DOHH2 (cell line): ENCODE data around the gene COQ10B.

Experiments
- H3F3A ChIP-seq: fragments of 200-600 bp; sonication (generic), shearing (Covaris generic); 2 replicates; pipeline ENCODE4 v1.6.0; 2016; ENCODE audit warnings: antibody characterized with exemption, mild to moderate bottlenecking; ENCODE audit not compliant: control insufficient read depth, insufficient read depth
- H3K27ac ChIP-seq: fragments of 200-600 bp; sonication (generic); 2 replicates; pipeline ENCODE4 v1.5.1; 2014; ENCODE audit warnings: low read depth, mild to moderate bottlenecking, low read length, moderate library complexity
- H3K27me3 ChIP-seq: fragments of 200-600 bp; sonication (generic); 2 replicates; pipeline ENCODE4 v1.6.1; 2014; ENCODE audit warnings: mild to moderate bottlenecking, low read length, mixed read lengths; ENCODE audit not compliant: control insufficient read depth
- H3K36me3 ChIP-seq: fragments of 200-600 bp; sonication (generic); 2 replicates; pipeline ENCODE4 v1.6.1; 2014; ENCODE audit warnings: mild to moderate bottlenecking, low read length, moderate library complexity, mixed read lengths; ENCODE audit not compliant: control insufficient read depth
- H3K4me1 ChIP-seq: fragments of 200-600 bp; sonication (generic); 2 replicates; pipeline ENCODE4 v1.6.1; 2014; ENCODE audit warnings: mild to moderate bottlenecking, low read length, mixed read lengths; ENCODE audit not compliant: control insufficient read depth
- H3K4me2 ChIP-seq: fragments of 200-600 bp; sonication (generic); 2 replicates; pipeline ENCODE4 v1.6.0; 2014; ENCODE audit warnings: mild to moderate bottlenecking, low read length, moderate library complexity
- H3K4me3 ChIP-seq: fragments of 200-600 bp; sonication (generic); 2 replicates; pipeline ENCODE4 v1.5.1; 2014; ENCODE audit warnings: mild to moderate bottlenecking, low read length, mixed read lengths
- H3K79me2 ChIP-seq: fragments of 200-600 bp; sonication (generic); 2 replicates; pipeline ENCODE4 v1.6.1; 2014; ENCODE audit warnings: mild to moderate bottlenecking, low read length, mixed read lengths; ENCODE audit not compliant: control insufficient read depth
- H3K9me2 ChIP-seq: fragments of 200-600 bp; sonication (generic); replicated peaks from 2 replicates; pipeline ENCODE4 v1.6.1; 2014; ENCODE audit warnings: mild to moderate bottlenecking, low read length, mixed read lengths; ENCODE audit not compliant: control insufficient read depth
- H3K9me3 ChIP-seq: fragments of 200-600 bp; sonication (generic); 2 replicates; pipeline ENCODE4 v1.6.1; 2014; ENCODE audit warnings: antibody characterized with exemption, low read length, mixed read lengths; ENCODE audit not compliant: control insufficient read depth, insufficient read depth
- H4K20me1 ChIP-seq: fragments of 200-600 bp; sonication (generic); 2 replicates; pipeline ENCODE4 v1.6.0; 2014; ENCODE audit warnings: low read depth, mild to moderate bottlenecking, antibody characterized with exemption, low read length, moderate library complexity; ENCODE audit not compliant: control insufficient read depth, insufficient read depth
- EZH2phosphoT487 ChIP-seq: fragments of 200-600 bp; sonication (generic); IDR thresholded peaks from 2 replicates; pipeline ENCODE4 v1.6.1; 2017; ENCODE audit warnings: borderline replicate concordance, mild to moderate bottlenecking, antibody characterized with exemption, low read length, moderate library complexity, mixed read lengths
- TF ChIP-seq, protein P1 (sequence below): fragments of 200-600 bp; sonication (generic); IDR thresholded peaks from one replicate; pipeline ENCODE4 v1.5.1; 2014; ENCODE audit warnings: antibody characterized with exemption, mild to moderate bottlenecking, low read depth, low read length; ENCODE audit not compliant: poor library complexity, severe bottlenecking

COQ10B gene

DNA sequence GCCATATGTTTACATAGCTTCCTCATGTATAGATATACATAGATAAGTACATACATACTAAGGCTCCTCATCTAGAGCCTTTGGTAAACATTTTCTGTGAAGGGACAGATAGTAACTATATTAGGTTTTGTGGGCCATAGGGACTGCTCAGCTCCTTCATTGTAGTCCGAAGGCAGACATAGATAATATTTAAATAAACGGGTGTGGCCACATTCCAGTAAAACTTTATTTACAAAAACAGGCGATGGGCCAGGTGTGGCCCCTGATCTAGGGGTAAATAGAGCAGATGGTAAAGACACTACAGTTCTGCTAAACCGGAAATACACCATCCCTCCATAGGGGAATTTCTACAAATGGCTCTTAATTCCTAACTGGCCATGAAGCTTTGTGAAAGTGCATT lies 7.3 kb downstream of the COQ10B start:
- Histone ChIP-seq H3K36me3 (peaks cover 30% of the 10 kb centered on the region), H3F3A (0 out of 2 replicates have a peak, but pooled peaks cover 3% of the 10 kb centered on the region), H3K79me2 (peaks cover 39% of the 10 kb centered on the region), H3K4me1 (no peaks in the 10 kb centered on the region), H3K27ac (no peak overlapping the region), H3K9me3 (no peaks in the 10 kb centered on the region), H3K27me3 (no peaks in the 10 kb centered on the region), H3K9me2 (no peaks in the 10 kb centered on the region), H3K4me3 (no peak overlapping the region), H3K4me2 (no peak overlapping the region), H4K20me1 (no peaks in the 10 kb centered on the region)
- TF ChIP-seq EZH2phosphoT487: no peak
- TF ChIP-seq, protein P1, sequence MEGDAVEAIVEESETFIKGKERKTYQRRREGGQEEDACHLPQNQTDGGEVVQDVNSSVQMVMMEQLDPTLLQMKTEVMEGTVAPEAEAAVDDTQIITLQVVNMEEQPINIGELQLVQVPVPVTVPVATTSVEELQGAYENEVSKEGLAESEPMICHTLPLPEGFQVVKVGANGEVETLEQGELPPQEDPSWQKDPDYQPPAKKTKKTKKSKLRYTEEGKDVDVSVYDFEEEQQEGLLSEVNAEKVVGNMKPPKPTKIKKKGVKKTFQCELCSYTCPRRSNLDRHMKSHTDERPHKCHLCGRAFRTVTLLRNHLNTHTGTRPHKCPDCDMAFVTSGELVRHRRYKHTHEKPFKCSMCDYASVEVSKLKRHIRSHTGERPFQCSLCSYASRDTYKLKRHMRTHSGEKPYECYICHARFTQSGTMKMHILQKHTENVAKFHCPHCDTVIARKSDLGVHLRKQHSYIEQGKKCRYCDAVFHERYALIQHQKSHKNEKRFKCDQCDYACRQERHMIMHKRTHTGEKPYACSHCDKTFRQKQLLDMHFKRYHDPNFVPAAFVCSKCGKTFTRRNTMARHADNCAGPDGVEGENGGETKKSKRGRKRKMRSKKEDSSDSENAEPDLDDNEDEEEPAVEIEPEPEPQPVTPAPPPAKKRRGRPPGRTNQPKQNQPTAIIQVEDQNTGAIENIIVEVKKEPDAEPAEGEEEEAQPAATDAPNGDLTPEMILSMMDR: no peak

DNA sequence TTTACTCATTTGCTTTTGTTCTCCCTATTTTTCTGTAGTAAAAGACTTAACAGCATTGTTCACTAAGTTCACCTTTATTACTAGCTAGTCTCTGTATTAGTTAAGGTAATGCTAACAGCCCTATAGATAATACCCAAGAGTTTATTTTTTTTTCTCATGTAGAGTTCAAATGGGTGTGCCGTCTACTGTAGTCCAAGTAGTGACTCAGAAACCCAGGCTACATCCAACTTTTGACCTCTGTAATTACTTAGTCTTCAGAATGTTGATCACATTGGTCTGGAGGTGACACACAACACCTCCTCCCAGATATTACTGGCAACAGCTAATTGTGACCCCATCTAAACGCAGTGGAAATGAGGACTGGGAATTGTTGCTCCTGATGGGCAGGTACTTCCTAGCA lies 7.7 kb downstream of the COQ10B start:
- H3K79me2 ChIP-seq: peaks cover 35% of the 10 kb centered on the region
- no peak overlapping the region for H3K4me2 ChIP-seq
- TF ChIP-seq, protein P1: no peak
- TF ChIP-seq EZH2phosphoT487: no peak
- H3K4me1 ChIP-seq: no peaks in the 10 kb centered on the region
- H3K36me3 ChIP-seq: peaks cover 31% of the 10 kb centered on the region
- no peaks in the 10 kb centered on the region for H3K27me3 ChIP-seq
- no peaks in the 10 kb centered on the region for H3K9me3 ChIP-seq
- H3K27ac ChIP-seq: no peak overlapping the region
- H3F3A ChIP-seq: 0 out of 2 replicates have a peak, but pooled peaks cover 3% of the 10 kb centered on the region
- no peaks in the 10 kb centered on the region for H3K9me2 ChIP-seq
- H3K4me3 ChIP-seq: no peak overlapping the region
- no peaks in the 10 kb centered on the region for H4K20me1 ChIP-seq

DNA sequence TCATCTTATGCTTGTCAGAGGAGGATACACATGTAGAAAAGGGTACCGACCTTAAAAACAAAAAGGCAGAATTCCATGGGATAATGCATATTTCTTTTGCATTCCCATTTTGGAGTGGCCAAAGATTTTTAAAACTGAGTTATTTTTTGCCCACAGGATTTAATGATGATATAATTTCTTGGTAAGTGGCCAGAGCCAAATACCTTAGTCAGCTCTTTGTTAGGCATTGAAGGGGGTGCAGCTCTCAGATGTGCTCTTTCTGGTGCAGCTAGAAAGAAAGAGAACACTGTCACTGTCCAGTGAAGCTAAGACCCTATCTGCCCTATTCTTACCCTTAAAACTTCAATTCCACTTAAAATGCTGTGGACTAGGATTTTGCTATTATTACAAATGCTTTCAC lies 10.8 kb downstream of the COQ10B start:
- H3K9me3 ChIP-seq: no peaks in the 10 kb centered on the region
- H4K20me1 ChIP-seq: no peaks in the 10 kb centered on the region
- H3K79me2 ChIP-seq: peaks cover 8% of the 10 kb centered on the region
- H3K27me3 ChIP-seq: no peaks in the 10 kb centered on the region
- H3F3A ChIP-seq: no peaks in the 10 kb centered on the region
- H3K4me1 ChIP-seq: no peaks in the 10 kb centered on the region
- no peaks in the 10 kb centered on the region for H3K9me2 ChIP-seq
- H3K36me3 ChIP-seq: peaks cover 45% of the 10 kb centered on the region
- no peak overlapping the region for H3K27ac ChIP-seq
- TF ChIP-seq EZH2phosphoT487: no peak
- TF ChIP-seq, protein P1: no peak
- no peak overlapping the region for H3K4me2 ChIP-seq
- H3K4me3 ChIP-seq: no peak overlapping the region
